H1 (cell line): ENCODE measurements around the gene ITPKB. TPM values are rescaled to one million over a fixed set of nuclear protein-coding genes. Genes with fewer than 3 reads are reported as not detected.

ENCODE experiments used
- ATF2 ChIP-seq: IDR thresholded peaks from 2 replicates; pipeline ENCODE4 v1.6.1; 2012; ENCODE audit warnings: low read length, inconsistent platforms
- EP300 ChIP-seq, 2 experiments: IDR thresholded peaks; 1 replicate in 1 of 2; 2 replicates in 1 of 2; pipeline ENCODE4 v1.6.1; 2011 to 2012; ENCODE audit warnings: low read depth in 2 of 2, low read length in 2 of 2, mild to moderate bottlenecking in 2 of 2, borderline replicate concordance in 1 of 2, inconsistent platforms in 1 of 2, moderate library complexity in 1 of 2
- FOSL1 ChIP-seq: IDR thresholded peaks from 2 replicates; pipeline ENCODE4 v1.6.1; 2011; ENCODE audit warnings: mild to moderate bottlenecking, low read depth, low read length, moderate library complexity; ENCODE audit not compliant: insufficient read depth
- GABPA ChIP-seq: IDR thresholded peaks from 2 replicates; pipeline ENCODE4 v1.6.1; 2011; ENCODE audit warnings: mild to moderate bottlenecking, low read length, moderate library complexity, borderline replicate concordance; ENCODE audit not compliant: insufficient read depth
- KDM4A ChIP-seq: IDR thresholded peaks from one replicate; pipeline ENCODE4 v1.7.1; 2012; ENCODE audit warnings: low read depth, mild to moderate bottlenecking, moderate library complexity, low read length, inconsistent platforms; ENCODE audit not compliant: severe bottlenecking
- NRF1 ChIP-seq: IDR thresholded peaks from 2 replicates; pipeline ENCODE4 v1.6.1; 2011; ENCODE audit warnings: mild to moderate bottlenecking, low read depth, low read length, improper control_type of control experiment
- RAD21 ChIP-seq, 2 experiments: IDR thresholded peaks in 1 of 2; conservative IDR thresholded peaks in 1 of 2; 2 replicates each; pipeline ENCODE4 v1.6.1; 2011; ENCODE audit warnings: low read depth in 2 of 2, low read length in 2 of 2, improper control_type of control experiment in 1 of 2, inconsistent platforms in 1 of 2, mild to moderate bottlenecking in 1 of 2, moderate library complexity in 1 of 2
- polyA plus RNA-seq, 7 experiments: library from polyadenylated mRNA; depleted of rRNA in 3 of 7; stranded (reverse) in 5 of 7; unstranded in 2 of 7; fragments of >200 nt in 5 of 7; fragments of 200-250 nt in 2 of 7; gene quantifications; 1 replicate in 5 of 7; 2 replicates in 1 of 7; 4 replicates in 1 of 7; pipeline versions ENCODE4 v1.2.1 to v1.2.3, GENCODE V29; 2011 to 2013; ENCODE audit warnings: missing spikeins in 2 of 7, mixed read lengths in 2 of 7
- total RNA-seq: library from RNA; stranded (reverse); fragmentation: NEBNext Ultra II Directional; extraction: Animal tissue kit (Norgen Biotek cat#: 25700); gene quantifications from 2 replicates; pipeline ENCODE4 v1.2.1, GENCODE V29; 2021

The ITPKB gene
- total and polyA plus RNA-seq, 2 of the 8 experiments (the other 6 are each of a cell fraction or from before 2014, with no cell fraction given), result 1.7 to 4.8 TPM

GRCh38 chr1:226761322-226761721 is 22.2 kb upstream of the ITPKB start (continued):
- no peak for TF ChIP-seq ATF2
- no peak for TF ChIP-seq GABPA
- no peak for TF ChIP-seq KDM4A
- no peak for TF ChIP-seq FOSL1
- TF ChIP-seq EP300 (IDR thresholded peaks at IDR 0.05; ENCODE audit: borderline replicate concordance in 1 of 2, low read depth in 2 of 2, low read length in 2 of 2), result no peak
- TF ChIP-seq RAD21 (IDR thresholded peaks at IDR 0.05 in 1 of 2, conservative IDR thresholded peaks at IDR 0.05 in 1 of 2; ENCODE audit: low read depth in 2 of 2, low read length in 2 of 2), result no peak
- no peak for TF ChIP-seq NRF1
